Measurements from ENCODE around the gene EIF4EBP2. TPM values are rescaled to one million over a fixed set of nuclear protein-coding genes. Genes with fewer than 3 reads are reported as not detected.

The EIF4EBP2 gene
- total RNA-seq, 1 experiment from 2014 or later = 112 TPM

- ChIA-PET CTCF (interaction anchor here (0.8 to 1.2 kb wide), 3 partner anchors 19 to 107 kb away, joined by 3 to 4 read pairs (median 3); no protein-coding TSS in a partner anchor), POLR2A (no interaction called here)
- H3K27me3 Mint-ChIP-seq (ENCODE audit: low read depth) = no peaks in the 10 kb centered on the region
- H3K36me3 Mint-ChIP-seq = peaks cover 3% of the 10 kb centered on the region; the same call in 1 of the 2 replicates
- TF ChIP-seq, protein P1, sequence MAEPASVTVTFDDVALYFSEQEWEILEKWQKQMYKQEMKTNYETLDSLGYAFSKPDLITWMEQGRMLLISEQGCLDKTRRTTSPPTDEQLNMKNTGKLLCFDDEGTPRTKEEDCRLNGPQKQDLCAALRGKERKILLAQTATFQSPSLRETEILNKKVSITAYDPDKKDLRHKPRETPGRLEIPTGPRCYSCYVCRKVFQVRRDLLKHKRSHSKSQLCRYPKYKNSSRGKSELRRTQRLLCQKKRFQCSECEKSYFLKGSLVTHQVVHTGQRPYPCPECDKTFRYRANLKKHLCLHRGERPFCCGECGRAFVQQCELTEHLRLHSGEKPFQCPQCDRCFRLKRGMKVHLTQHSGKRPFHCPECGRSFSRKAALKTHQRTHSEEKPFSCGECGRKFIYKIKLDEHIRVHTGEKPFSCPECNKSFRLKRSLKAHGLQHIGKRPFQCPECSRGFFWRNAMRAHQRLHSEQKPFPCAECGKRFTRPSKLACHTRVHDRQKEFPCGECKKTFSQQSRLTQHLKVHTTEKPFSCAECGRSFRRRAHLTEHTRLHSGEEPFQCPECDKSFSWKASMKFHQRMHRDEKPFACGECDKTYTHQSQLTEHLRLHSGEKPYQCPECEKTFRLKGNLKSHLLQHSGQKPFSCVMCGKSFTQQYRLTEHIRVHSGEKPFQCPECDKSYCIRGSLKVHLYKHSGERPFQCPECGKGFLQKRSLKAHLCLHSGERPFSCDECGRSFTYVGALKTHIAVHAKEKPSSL (CRISPR knock-in tag; conservative IDR thresholded peaks at IDR 0.05) = no peak
- TF ChIP-seq ZNF232 (CRISPR knock-in tag; IDR thresholded peaks at IDR 0.05) (no peak), E2F5 (CRISPR knock-in tag; IDR thresholded peaks at IDR 0.05) (no peak), ZNF263 (CRISPR knock-in tag; IDR thresholded peaks at IDR 0.05; ENCODE audit: low read depth) (no peak), JUN (CRISPR knock-in tag; IDR thresholded peaks at IDR 0.05) (no peak), GTF2I (CRISPR knock-in tag; conservative IDR thresholded peaks at IDR 0.05) (no peak), NR1H2 (CRISPR knock-in tag; IDR thresholded peaks at IDR 0.05) (no peak)
- peaks cover 23% of the 10 kb centered on the region for H3K4me1 Mint-ChIP-seq
- H3K9me3 Mint-ChIP-seq = no peaks in the 10 kb centered on the region
- no peak overlapping the region for H3K27ac Mint-ChIP-seq
- no peak overlapping the region for H3K4me3 Mint-ChIP-seq
- no peak for DNase-seq (ENCODE audit: low spot score)
- ATAC-seq = no peak
Observed at GRCh38 chr10:70367195-70367796, 36.6 kb upstream of the EIF4EBP2 start.

- POLR2A ChIA-PET = no interaction called here
Observed at GRCh38 chr10:70368774-70369482, 35.0 kb upstream of the EIF4EBP2 start.

More at GRCh38 chr10:70368774-70369482, 35.0 kb upstream of the EIF4EBP2 start:
- CTCF ChIA-PET = interaction anchor here (0.6 to 1.9 kb wide), 7 partner anchors 10 to 262 kb away, joined by 3 to 7 read pairs (median 3); partner anchors contain the start of gene PPA1
- Mint-ChIP-seq H3K9me3 (no peaks in the 10 kb centered on the region), H3K4me3 (0 out of 2 replicates have a peak overlapping the region, but pooled peaks have one; percentile 5), H3K36me3 (peaks cover 11% of the 10 kb centered on the region), H3K27ac (peak overlapping the region; percentile 85), H3K27me3 (ENCODE audit: low read depth) (no peaks in the 10 kb centered on the region), H3K4me1 (peaks cover 22% of the 10 kb centered on the region)
- peak; percentile 34 for DNase-seq (ENCODE audit: low spot score)
- TF ChIP-seq ZNF512 (CRISPR knock-in tag; IDR thresholded peaks at IDR 0.05; ENCODE audit: borderline replicate concordance) (no peak), PRRX2 (CRISPR knock-in tag; IDR thresholded peaks at IDR 0.05) (no peak), ZNF671 (CRISPR knock-in tag; IDR thresholded peaks at IDR 0.05) (no peak), NR2C2 (CRISPR knock-in tag; IDR thresholded peaks at IDR 0.05) (peak; percentile 70; the same call in 1 of the 2 replicates)
- TF ChIP-seq, protein P2, sequence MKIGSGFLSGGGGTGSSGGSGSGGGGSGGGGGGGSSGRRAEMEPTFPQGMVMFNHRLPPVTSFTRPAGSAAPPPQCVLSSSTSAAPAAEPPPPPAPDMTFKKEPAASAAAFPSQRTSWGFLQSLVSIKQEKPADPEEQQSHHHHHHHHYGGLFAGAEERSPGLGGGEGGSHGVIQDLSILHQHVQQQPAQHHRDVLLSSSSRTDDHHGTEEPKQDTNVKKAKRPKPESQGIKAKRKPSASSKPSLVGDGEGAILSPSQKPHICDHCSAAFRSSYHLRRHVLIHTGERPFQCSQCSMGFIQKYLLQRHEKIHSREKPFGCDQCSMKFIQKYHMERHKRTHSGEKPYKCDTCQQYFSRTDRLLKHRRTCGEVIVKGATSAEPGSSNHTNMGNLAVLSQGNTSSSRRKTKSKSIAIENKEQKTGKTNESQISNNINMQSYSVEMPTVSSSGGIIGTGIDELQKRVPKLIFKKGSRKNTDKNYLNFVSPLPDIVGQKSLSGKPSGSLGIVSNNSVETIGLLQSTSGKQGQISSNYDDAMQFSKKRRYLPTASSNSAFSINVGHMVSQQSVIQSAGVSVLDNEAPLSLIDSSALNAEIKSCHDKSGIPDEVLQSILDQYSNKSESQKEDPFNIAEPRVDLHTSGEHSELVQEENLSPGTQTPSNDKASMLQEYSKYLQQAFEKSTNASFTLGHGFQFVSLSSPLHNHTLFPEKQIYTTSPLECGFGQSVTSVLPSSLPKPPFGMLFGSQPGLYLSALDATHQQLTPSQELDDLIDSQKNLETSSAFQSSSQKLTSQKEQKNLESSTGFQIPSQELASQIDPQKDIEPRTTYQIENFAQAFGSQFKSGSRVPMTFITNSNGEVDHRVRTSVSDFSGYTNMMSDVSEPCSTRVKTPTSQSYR (CRISPR knock-in tag; IDR thresholded peaks at IDR 0.05) = peak; percentile 47; the same call in 1 of the 2 replicates
- ATAC-seq = peak; percentile 79
